Heart left ventricle (tissue), 13 donors: ENCODE measurements around the gene KCNQ1.

Experiments
- POLR2A ChIP-seq, 2 donors: fragments of 450-650 bp; IDR thresholded peaks; one replicate each; pipeline ENCODE4 v1.6.1; 2017; ENCODE audit warnings: antibody characterized with exemption in 2 of 2, mild to moderate bottlenecking in 2 of 2, moderate library complexity in 2 of 2
- TF ChIP-seq, protein P1 (sequence below), 12 donors: fragments of 200-600 bp; sonication (generic) in 4 of 12; IDR thresholded peaks; one replicate each; pipeline versions ENCODE4 v1.5.0 to v1.8.0; 2018 to 2022; ENCODE audit warnings: antibody characterized with exemption in 12 of 12, mild to moderate bottlenecking in 5 of 12
- donor health status: ischemic (EF 13 %, LVEDD 7.1; RV severe dilation, severe dysfunction).
- donor health status: DM: no; HTN: yes; CAD: no.
- donor health status: DM: no; HTN: no; CAD: no.
- donor health status: ischemic (EF 25% LVEDD 6.9; RV normal size, moderate dysfunction).
- donor health status: ischemic (EF 25% LVEDD 5.7; RV mildly dilated, moderate dysfunction).
- donor health status: ischemic (EF 35%, LVEDD 5.7; RV mildly dilated, moderate dysfunction).
- donor health status: nonischemic (EF 11% LVEDD 7.7; RV severe dilation, severe dysfunction).
- donor health status: DM: yes; HTN: yes; CAD: no.
- donor health status: PGD.
- donor health status: ischemic (EF 29% LVEDD 5.4; RV normal size, mild dysfunction).
- donor health status: nonischemic (EF 23%, LVEDD 6.1; RV moderate dilation, normal function).

DNA sequence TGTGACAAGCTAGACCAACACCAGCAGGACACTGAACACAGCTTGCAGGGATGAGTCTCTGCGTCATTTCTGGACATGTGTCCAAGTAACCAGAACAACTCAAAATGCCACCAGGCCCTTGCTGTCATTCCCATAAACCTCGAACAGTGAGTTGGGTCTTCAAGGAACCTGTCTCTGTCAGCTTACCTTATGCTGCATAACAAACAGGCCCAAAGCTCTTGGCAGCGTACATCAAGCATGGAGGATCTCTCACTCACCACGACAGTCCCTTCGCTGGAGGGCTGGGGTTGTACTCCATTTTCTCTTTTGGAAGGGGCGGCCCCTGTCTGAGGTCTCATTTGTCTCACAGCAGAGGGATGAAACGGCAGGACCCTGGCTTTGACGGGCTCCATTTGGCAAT lies 434.0 kb downstream of the KCNQ1 start:
- TF ChIP-seq, protein P1, sequence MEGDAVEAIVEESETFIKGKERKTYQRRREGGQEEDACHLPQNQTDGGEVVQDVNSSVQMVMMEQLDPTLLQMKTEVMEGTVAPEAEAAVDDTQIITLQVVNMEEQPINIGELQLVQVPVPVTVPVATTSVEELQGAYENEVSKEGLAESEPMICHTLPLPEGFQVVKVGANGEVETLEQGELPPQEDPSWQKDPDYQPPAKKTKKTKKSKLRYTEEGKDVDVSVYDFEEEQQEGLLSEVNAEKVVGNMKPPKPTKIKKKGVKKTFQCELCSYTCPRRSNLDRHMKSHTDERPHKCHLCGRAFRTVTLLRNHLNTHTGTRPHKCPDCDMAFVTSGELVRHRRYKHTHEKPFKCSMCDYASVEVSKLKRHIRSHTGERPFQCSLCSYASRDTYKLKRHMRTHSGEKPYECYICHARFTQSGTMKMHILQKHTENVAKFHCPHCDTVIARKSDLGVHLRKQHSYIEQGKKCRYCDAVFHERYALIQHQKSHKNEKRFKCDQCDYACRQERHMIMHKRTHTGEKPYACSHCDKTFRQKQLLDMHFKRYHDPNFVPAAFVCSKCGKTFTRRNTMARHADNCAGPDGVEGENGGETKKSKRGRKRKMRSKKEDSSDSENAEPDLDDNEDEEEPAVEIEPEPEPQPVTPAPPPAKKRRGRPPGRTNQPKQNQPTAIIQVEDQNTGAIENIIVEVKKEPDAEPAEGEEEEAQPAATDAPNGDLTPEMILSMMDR (IDR thresholded peaks at IDR 0.05), result no peak
- TF ChIP-seq POLR2A (IDR thresholded peaks at IDR 0.05), result no peak
